ENCODE data around the gene CNOT4. TPM values are rescaled to one million over a fixed set of nuclear protein-coding genes. Genes with fewer than 3 reads are reported as not detected.

Gene CNOT4
- total and polyA plus RNA-seq, 2 of the 8 experiments (the other 6 are each of a cell fraction or from before 2014, with no cell fraction given), result 10.9 to 25.8 TPM

DNA sequence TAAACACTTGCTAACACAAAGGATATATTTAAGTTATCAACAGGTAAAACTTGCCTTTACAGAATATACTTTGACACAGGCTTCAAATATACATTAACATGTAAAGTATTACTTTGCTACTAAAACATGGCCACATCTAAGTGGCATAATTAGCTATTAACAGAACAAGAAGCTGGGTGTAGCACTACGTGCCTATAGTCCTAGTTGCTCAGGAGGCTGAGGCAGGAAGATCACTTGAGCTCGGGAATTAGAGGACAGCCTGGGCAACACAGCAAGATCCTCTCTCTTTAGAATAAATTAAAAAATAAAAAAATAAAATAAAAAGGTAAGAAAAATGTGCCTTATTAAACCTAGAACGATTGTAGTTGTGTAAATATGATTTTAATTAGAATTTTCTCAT is 106.6 kb downstream of the CNOT4 start:
- H2BK15ac ChIP-seq (ENCODE audit: low read length), result no peak overlapping the region
- H2AFZ ChIP-seq (ENCODE audit: low read length), result no peak overlapping the region
- no peaks in the 10 kb centered on the region for H3K79me1 ChIP-seq (ENCODE audit: low read depth, low read length)
- H3K27me3 ChIP-seq (replicated peaks in 1 of 4; ENCODE audit: control insufficient read depth in 3 of 4, extremely low read depth in 1 of 4, insufficient read depth in 3 of 4, low read length in 3 of 4), result no peaks in the 10 kb centered on the region
- 91% methylated on average over 3 of the region's 3 CpGs; no CpG with 5 or more reads in 1 of the 2 experiments for WGBS, 2 experiments (ENCODE audit: extremely low coverage in 1 of 2, insufficient coverage in 1 of 2, insufficient read length in 1 of 2, insufficient replicate concordance in 2 of 2, low coverage in 1 of 2, low lambda C conversion rate in 2 of 2, missing lambda C conversion rate in 1 of 2)
- no peaks in the 10 kb centered on the region for H3K36me3 ChIP-seq (ENCODE audit: control insufficient read depth in 2 of 4, insufficient read depth in 4 of 4, low read length in 3 of 4)
- FAIRE-seq (no peak), DNase-seq (ENCODE audit: low read depth in 1 of 2, low spot score in 2 of 2) (no peak)
- no peak overlapping the region for H2BK12ac ChIP-seq (ENCODE audit: low read depth, low read length)
- no peaks in the 10 kb centered on the region for H3K23me2 ChIP-seq (ENCODE audit: low read depth, low read length)
- no peaks in the 10 kb centered on the region for H3K9me3 ChIP-seq (ENCODE audit: insufficient read depth in 2 of 2, low read depth in 1 of 2, low read length in 1 of 2)
- TF ChIP-seq POU5F1 (IDR thresholded peaks at IDR 0.05; ENCODE audit: low read depth, low read length) (no peak), KDM1A (IDR thresholded peaks at IDR 0.05; ENCODE audit: borderline replicate concordance, low read length) (no peak), SIX5 (IDR thresholded peaks at IDR 0.05; ENCODE audit: low read depth, low read length) (no peak), RBBP5 (IDR thresholded peaks at IDR 0.05; ENCODE audit: borderline replicate concordance, low read depth, low read length) (no peak), FOSL1 (IDR thresholded peaks at IDR 0.05; ENCODE audit: insufficient read depth, low read depth, low read length) (no peak), POLR2A (IDR thresholded peaks at IDR 0.05; ENCODE audit: control extremely low read depth in 1 of 2, low read depth in 2 of 2, low read length in 2 of 2) (no peak), TBP (IDR thresholded peaks at IDR 0.05; ENCODE audit: low read depth, low read length) (no peak), PHF8 (conservative IDR thresholded peaks at IDR 0.05; ENCODE audit: low read depth, low read length) (no peak), YY1 (IDR thresholded peaks at IDR 0.05; ENCODE audit: low read depth, low read length) (no peak), SRF (IDR thresholded peaks at IDR 0.05; ENCODE audit: low read depth, low read length) (no peak), POLR2AphosphoS5 (IDR thresholded peaks at IDR 0.05; ENCODE audit: low read depth, low read length) (no peak), TAF7 (optimal IDR thresholded peaks at IDR 0.05; ENCODE audit: borderline replicate concordance, low read depth, low read length) (no peak)
- no peak overlapping the region for H3K4ac ChIP-seq (replicated peaks; ENCODE audit: insufficient read length, low read depth, low read length)
- no peak overlapping the region for H2BK20ac ChIP-seq (ENCODE audit: low read length)
- H2BK5ac ChIP-seq (ENCODE audit: low read depth, low read length), result no peak overlapping the region
- no peak overlapping the region for H2BK120ac ChIP-seq (replicated peaks; ENCODE audit: low read depth, low read length)
- no peak overlapping the region for H3K18ac ChIP-seq (ENCODE audit: extremely low read depth, low read length)
- no peaks in the 10 kb centered on the region; a peak in 1 of 7 replicates for H3K4me1 ChIP-seq (replicated peaks in 1 of 4; ENCODE audit: control insufficient read depth in 3 of 4, insufficient read depth in 4 of 4, low read length in 3 of 4)
- no peak overlapping the region for H3K4me3 ChIP-seq (ENCODE audit: extremely low read depth in 1 of 4, insufficient read depth in 2 of 4, low read depth in 3 of 4, low read length in 4 of 4)
- no peak overlapping the region for H3K27ac ChIP-seq (ENCODE audit: low read depth, low read length)
- no peak overlapping the region for H3K4me2 ChIP-seq (ENCODE audit: insufficient read depth in 1 of 2, low read depth in 2 of 2, low read length in 2 of 2)
- POLR2A ChIA-PET (ENCODE audit: partially characterized antibody), result no interaction called here
- H3K14ac ChIP-seq (ENCODE audit: insufficient read length), result no peak overlapping the region
- H3K23ac ChIP-seq (ENCODE audit: insufficient read length), result no peak overlapping the region
- H3K79me2 ChIP-seq (ENCODE audit: control insufficient read depth in 1 of 2, insufficient read depth in 2 of 2, low read length in 2 of 2), result no peaks in the 10 kb centered on the region
- H4K91ac ChIP-seq (replicated peaks; ENCODE audit: insufficient read length, low read length), result no peak overlapping the region
- CTCF ChIA-PET (ENCODE audit: partially characterized antibody), result interaction anchor here (1.2 kb wide), 1 partner anchor 14 kb away, joined by 3 read pairs; no protein-coding TSS in a partner anchor
- H4K8ac ChIP-seq (ENCODE audit: extremely low read depth, insufficient read depth, low read length), result no peak overlapping the region
- H3K9ac ChIP-seq (replicated peaks in 1 of 4; ENCODE audit: extremely low read depth in 1 of 4, low read depth in 3 of 4, low read length in 3 of 4), result no peak overlapping the region
- H4K20me1 ChIP-seq (replicated peaks in 1 of 2; ENCODE audit: control insufficient read depth in 1 of 2, insufficient read depth in 2 of 2, low read length in 2 of 2), result no peaks in the 10 kb centered on the region
- H3K56ac ChIP-seq (replicated peaks; ENCODE audit: insufficient read length, low read depth, low read length), result no peak overlapping the region
- H4K5ac ChIP-seq (ENCODE audit: insufficient read length, low read depth, low read length), result no peak overlapping the region
- H2AK5ac ChIP-seq (ENCODE audit: low read depth, low read length), result no peak overlapping the region
